D721Med (cell line): Measurements from ENCODE around the gene PHF11.

Source experiments
- DNase-seq: peaks from one replicate; pipeline ENCODE4 v3.0.0; 2011; ENCODE audit warnings: low spot score; ENCODE audit not compliant: insufficient read length
- FAIRE-seq: peaks from 2 replicates; lab custom pipeline; 2011; peaks lifted over from hg19 to GRCh38; lab: Jason Lieb, UNC
- TF ChIP-seq, protein P1 (sequence below): IDR thresholded peaks from 2 replicates; pipeline ENCODE4 v1.5.1; 2012; ENCODE audit warnings: mild to moderate bottlenecking, control low read depth; ENCODE audit not compliant: insufficient read depth; ENCODE audit errors: missing control alignments

Gene PHF11

DNA sequence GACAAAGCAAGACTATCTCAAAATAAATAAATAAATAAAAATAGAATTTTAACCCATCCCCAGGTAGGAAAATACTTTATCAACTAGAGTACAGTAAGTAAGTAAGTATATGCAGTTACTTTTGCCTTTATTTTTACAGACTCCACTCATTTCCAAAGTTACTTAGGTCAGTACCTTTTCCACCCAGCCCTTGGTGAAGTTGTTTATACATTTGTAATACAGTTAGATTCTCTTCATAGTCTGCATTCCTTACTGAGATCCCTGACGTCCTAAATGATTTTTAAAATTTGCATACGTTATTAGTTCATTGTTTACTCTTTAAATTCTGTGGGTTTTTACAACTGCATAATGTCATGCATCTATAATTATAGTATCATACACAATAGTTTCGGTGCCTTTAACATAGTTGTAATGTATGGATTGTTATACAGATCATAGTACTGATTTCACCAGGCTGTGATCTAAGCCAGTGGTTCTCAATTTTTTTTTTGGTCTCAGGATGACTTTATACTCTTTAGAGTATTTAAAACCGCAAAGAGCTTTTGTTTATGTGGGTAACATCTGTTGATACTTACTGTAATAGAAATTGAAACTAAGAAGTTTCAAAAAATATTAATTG is 41.3 kb upstream of the PHF11 start:
- no peak for DNase-seq
- no peak for FAIRE-seq
- TF ChIP-seq, protein P1, sequence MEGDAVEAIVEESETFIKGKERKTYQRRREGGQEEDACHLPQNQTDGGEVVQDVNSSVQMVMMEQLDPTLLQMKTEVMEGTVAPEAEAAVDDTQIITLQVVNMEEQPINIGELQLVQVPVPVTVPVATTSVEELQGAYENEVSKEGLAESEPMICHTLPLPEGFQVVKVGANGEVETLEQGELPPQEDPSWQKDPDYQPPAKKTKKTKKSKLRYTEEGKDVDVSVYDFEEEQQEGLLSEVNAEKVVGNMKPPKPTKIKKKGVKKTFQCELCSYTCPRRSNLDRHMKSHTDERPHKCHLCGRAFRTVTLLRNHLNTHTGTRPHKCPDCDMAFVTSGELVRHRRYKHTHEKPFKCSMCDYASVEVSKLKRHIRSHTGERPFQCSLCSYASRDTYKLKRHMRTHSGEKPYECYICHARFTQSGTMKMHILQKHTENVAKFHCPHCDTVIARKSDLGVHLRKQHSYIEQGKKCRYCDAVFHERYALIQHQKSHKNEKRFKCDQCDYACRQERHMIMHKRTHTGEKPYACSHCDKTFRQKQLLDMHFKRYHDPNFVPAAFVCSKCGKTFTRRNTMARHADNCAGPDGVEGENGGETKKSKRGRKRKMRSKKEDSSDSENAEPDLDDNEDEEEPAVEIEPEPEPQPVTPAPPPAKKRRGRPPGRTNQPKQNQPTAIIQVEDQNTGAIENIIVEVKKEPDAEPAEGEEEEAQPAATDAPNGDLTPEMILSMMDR = no peak

DNA sequence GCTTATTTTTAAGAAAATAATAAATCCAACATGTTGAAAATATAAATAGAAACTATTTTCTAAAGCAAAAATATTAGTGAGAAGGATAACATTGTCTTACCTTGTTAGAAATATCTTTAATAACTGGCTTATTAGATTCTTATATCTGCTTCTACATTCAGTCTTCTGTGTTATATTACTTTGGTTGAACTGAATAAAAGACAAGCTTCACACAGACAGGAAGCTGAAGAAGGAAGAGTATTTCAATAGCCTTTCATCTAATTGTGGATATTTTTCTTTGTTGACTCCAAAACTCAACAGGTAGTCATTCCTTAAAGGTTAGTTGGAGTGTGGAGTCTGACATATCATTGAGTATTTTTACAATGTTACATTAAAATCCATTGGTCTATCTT is 40.8 kb upstream of the PHF11 start:
- TF ChIP-seq, protein P1 = no peak
- DNase-seq (no peak), FAIRE-seq (peak; percentile 16)

DNA sequence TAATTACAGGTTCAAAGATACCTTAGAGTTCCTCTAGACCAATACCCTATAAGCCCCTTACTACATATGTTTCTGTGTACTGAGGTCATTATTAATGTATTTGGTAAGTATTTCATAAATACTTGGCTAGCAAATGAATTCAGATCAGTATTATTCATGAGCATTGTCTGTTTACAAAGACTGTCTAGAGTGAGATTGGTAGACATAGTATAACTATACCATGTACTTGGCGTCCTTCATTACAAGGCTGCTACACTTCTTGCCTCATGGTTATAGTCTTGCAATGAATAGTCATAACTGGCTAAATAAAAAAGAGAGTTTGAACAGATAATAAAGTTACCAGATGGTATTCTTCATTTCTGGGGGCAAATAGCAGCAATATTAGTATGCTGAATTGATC is 39.6 kb upstream of the PHF11 start:
- TF ChIP-seq, protein P1 = no peak
- FAIRE-seq (no peak), DNase-seq (no peak)

DNA sequence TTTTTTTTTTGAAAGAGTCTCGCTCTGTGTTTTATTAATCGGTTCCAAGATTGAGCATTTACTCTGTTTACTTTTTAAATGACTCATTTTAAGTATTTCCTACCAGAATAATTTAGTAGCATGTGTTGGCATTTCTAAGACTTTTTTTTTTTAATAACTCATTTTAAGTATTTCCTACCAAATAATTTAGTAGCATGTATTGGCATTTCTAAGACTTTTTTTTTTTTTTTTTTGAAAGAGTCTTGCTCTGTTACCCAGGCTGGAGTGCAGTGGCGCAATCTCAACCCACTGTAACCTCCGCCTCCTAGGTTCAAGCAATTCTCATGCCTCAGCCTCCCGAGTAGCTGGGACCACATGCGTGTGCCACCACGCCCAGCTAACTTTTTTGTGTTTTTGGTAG is 38.5 kb upstream of the PHF11 start:
- no peak for FAIRE-seq
- TF ChIP-seq, protein P1 = no peak
- DNase-seq = no peak

DNA sequence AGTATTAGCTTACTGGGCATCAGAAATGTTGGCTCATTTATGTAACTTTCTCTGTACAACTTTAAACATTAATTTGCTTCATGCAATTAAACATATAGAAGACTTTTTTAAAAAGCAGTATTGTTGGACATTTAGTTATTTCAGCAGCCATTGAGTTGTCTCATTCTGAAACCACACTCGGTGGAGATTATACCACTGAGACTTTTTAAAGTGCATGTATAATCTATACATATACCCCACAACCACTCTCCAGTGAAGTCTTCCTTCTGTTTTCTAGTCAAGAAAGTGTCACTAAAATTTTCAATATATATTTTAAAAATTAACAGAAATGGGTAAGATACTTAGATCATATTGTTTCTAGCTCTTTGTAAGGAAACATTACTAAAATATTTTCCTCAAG is 36.2 kb upstream of the PHF11 start:
- FAIRE-seq (no peak), DNase-seq (no peak)
- TF ChIP-seq, protein P1 = no peak

DNA sequence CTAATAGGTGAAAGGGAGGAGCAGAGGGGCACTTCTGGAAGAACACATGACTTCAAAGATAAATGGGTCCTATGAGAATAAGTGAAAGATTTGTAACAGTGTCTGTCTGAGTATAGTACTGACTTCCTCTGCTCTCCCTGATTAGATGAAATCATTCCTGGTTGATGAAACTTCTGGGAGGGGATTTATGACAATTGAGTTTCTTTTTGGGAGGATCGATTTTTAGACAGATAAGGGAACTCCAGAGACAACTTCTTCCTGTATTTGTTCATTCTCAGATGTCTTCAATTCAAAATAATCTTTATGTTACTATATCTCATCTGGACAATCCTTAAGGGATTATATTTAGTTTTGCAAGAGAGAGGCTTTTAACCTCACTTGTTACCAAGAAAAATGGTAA is 31.7 kb upstream of the PHF11 start:
- no peak for FAIRE-seq
- TF ChIP-seq, protein P1 = no peak
- DNase-seq = no peak

DNA sequence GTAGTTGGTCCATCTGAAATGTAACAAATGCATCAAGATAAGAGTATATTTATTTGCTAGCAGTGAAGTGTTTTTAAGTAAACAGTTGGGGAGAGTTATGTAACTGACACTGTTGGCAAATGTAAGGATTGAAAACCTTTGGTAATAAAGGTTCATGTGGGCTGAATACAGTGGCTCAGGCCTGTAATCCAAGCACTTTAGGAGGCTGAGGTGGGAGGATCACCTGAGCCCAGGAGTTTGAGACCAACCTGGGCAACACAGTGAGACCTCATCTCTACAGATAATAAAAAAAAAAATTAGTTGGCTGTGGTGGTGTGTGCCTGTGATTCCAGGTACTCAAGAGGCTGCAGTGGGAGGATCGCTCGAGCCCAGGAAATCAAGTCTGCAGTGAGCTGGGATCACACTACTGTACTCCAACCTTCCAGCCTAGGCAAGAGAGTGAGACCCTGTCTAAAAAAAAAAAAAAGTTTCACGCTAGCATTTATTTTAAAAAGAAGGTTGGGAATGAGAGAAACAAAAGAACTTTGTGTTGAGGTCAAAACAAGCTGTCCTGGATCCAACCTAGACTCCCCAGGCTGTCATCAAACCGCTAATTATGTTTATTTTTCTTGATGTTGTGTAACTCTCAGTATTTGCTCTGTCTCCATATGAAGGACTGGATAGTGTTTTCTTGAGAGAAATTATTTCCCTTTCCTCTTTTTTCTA is 31.0 kb upstream of the PHF11 start:
- no peak for FAIRE-seq
- TF ChIP-seq, protein P1 = no peak
- DNase-seq = no peak
